Stimulated activated CD8-positive, alpha-beta memory T cell treated with anti-CD3 and anti-CD28 coated beads, Interleukin-15, amount 100 ng/mL, for 4 hours (primary cell): ENCODE data around the gene CCNH.

Experiments used
- DNase-seq, 2 donors: peaks; one replicate each; pipeline ENCODE4 v3.0.0-alpha.2; 2020; ENCODE audit warnings: low read depth in 2 of 2

The CCNH gene

GRCh38 chr5:87403409-87403808 is 9.3 kb downstream of the CCNH start:
- no peak for DNase-seq

- DNase-seq = no peak
These were observed 11.1 kb downstream of the CCNH start for GRCh38 chr5:87401626-87402025.

GRCh38 chr5:87400305-87400899 is 12.3 kb downstream of the CCNH start:
- DNase-seq = no peak

GRCh38 chr5:87399720-87400119 is 13.0 kb downstream of the CCNH start:
- no peak for DNase-seq

- no peak for DNase-seq
These were observed 13.6 kb downstream of the CCNH start for GRCh38 chr5:87398981-87399614.

GRCh38 chr5:87394411-87395165 is 18.1 kb downstream of the CCNH start:
- no peak for DNase-seq

- no peak for DNase-seq
These were observed 19.4 kb downstream of the CCNH start for GRCh38 chr5:87393331-87393730.

- no peak for DNase-seq
These were observed 19.9 kb downstream of the CCNH start for GRCh38 chr5:87392801-87393200.

GRCh38 chr5:87392170-87392569 is 20.6 kb downstream of the CCNH start:
- no peak for DNase-seq

GRCh38 chr5:87390576-87391199 is 22.0 kb downstream of the CCNH start:
- no peak for DNase-seq

- DNase-seq = no peak
These were observed 22.7 kb downstream of the CCNH start for GRCh38 chr5:87390075-87390474.

- no peak for DNase-seq
These were observed 23.3 kb downstream of the CCNH start for GRCh38 chr5:87389296-87390034.

GRCh38 chr5:87388129-87388528 is 24.6 kb downstream of the CCNH start:
- no peak for DNase-seq

- no peak for DNase-seq
These were observed 26.9 kb downstream of the CCNH start for GRCh38 chr5:87385802-87386201.

GRCh38 chr5:87383216-87383615 is 29.5 kb downstream of the CCNH start:
- DNase-seq = no peak

GRCh38 chr5:87382224-87382623 is 30.5 kb downstream of the CCNH start:
- DNase-seq = no peak

GRCh38 chr5:87372705-87373104 is 40.0 kb downstream of the CCNH start:
- no peak for DNase-seq

GRCh38 chr5:87369431-87369830 is 43.3 kb downstream of the CCNH start:
- DNase-seq = no peak

GRCh38 chr5:87368601-87369000 is 44.1 kb downstream of the CCNH start:
- DNase-seq = no peak

- no peak for DNase-seq
These were observed 45.5 kb downstream of the CCNH start for GRCh38 chr5:87367243-87367642.

- no peak for DNase-seq
These were observed 51.1 kb downstream of the CCNH start for GRCh38 chr5:87361536-87362213.
